Stimulated activated CD8-positive, alpha-beta memory T cell treated with anti-CD3 and anti-CD28 coated beads, Interleukin-12 subunit alpha, Interleukin-12 subunit beta, amount 100 ng/mL, for 24 hours (primary cell): Measurements from ENCODE around the gene UMOD.

ENCODE experiments used
- DNase-seq: peaks from one replicate; pipeline ENCODE4 v3.0.0-alpha.2; 2020; ENCODE audit errors: extremely low read depth

UMOD gene

DNA sequence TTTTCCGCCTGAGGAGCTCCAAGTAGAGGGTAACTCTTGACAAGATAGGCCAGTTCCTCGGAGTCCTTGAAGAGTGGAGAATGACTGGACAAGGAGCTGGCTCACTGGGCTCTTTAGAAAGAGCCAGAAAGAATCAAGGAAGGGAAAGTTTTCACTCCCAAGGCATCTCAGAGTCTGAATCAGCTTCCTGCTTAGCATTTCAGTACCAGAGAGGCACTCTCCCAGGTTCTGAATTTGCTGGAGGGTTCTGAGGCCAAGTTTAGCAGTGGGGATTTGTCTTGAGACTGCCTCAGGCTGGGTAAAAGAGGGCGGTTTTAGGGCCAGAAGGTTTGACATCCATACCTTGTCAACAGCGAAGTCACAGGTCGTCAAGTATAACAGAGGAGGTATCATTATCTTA is 50.7 kb downstream of the UMOD start:
- DNase-seq, result no peak

- no peak for DNase-seq
These were observed 52.0 kb downstream of the UMOD start for GRCh38 chr16:20300312-20301097.

DNA sequence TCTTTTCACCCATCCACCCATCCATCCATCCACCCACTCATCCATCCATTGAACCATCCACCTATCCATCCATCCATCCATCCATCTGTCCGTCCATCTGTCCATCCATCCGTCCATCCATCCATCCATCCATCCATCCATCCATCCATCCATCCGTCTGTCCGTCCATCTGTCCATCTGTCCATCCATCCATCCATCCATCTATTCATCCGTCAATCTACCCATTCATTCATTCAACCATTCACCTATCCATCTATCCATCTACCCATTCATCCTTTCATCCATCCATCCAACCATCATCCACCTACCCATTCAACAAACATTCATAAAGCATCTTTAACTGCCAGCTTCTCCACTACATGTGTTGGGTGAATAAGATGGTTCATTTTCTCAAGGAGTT is 54.1 kb downstream of the UMOD start:
- no peak for DNase-seq

DNA sequence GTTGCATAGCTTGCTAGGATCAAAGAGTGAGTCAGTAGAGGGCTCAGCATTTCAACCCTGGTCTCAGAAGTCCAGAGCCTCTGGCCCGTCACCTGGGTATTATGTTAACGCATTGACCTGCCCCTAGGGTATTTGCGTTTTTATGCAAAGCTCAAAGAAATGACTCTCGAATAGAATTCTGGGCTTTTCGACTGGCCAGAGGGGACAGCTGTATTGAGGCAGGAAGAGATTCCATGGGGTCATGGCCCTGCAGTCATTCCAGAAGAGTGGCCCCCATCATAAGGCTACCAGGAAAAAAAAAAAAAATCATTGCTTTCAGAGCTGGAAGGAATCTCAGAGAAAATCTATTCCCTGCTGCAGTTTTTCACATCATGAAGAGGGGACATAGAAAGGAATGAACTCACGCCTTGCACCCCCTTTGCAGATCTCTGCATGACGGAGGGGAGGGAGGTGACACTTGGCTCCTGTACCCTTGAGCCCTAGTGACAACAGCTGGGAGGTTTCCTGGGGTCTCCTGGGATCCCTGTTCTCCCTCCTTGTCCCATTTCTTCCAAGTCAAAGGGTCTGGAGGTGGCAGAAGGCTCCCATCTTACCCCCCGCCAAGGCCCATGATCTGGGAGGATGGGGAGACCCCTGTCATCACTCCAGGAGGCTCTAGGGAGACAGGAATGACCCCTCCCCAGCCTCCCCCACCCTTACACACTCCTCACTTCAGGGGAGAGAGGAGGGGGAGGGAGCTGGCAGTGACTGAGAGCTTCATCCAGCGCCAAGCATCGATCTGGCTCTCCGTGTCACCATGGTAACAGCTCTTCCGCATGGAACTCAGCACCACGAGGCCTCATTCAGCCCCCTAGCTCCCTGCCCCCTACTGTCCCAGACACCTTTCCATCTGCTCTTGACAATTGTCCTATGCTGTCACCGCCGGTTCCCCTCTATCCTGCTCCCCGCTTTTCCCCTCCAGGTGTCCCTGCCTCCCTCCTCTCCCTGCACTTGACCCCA is 61.0 kb downstream of the UMOD start:
- DNase-seq, result no peak

DNA sequence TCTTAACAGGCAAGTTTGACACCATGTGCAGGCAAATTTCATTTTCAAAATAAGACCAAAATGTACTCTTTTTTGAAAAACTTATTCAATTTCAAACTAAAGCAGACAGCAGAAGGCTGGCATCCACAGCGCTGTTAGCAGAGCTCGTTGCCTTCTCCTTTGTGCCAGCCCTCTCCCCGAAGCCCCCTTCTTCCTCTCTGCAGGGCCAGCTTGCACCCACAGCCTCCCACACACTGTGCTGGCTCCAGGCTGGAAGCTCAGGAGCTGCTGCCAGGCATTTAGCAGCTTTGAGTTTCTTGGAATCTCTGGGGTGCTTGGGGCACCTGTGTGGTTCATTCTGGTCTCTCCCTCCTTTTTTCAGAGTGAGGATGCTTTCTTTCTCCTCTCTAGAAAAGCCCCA is 62.9 kb downstream of the UMOD start:
- no peak for DNase-seq

DNA sequence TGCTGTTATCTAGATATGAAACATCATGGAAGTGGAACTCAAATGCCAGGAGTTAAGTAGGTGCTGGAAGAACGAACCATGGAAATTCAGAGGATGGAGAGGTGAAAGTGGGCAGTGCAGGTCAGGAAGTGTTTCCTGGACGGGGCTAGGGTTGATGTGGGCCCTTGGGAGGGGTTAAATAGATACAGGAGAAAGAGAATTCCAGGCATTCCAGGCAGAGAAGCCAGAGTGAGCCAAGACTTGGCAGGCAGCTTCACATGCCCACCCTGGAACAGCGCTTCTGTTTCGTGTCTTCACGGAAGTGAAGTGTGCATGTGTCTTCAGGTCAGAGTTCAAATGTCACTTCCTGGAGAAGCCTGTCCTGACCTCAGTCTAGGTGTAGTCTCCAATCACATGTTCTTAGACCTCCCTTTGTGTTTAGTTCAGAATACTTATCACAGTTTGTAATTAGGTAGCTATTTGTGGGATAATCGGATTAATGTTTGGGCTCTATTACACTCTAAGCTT is 66.5 kb downstream of the UMOD start:
- no peak for DNase-seq
